ENCODE data around the gene MIDN.

MIDN gene

DNA sequence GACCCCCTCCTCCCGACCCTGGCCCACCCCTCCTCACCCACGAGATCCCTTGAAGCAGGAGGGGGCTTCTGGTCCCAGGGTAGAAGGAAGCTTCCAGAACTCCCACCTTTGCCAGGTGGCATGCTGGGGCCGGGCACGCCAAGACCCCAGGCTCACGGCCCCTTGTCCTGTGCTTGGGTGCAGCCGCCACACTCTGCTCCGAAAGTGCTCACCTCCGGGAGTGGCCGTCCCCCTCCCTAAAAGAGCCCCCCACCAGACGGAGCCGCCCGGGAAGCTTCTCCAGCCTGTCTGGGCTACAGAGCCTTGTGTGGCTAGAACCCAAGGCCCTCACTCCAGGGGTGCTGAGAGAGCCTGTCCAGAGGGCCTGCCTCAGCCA lies 35.5 kb downstream of the MIDN start:
- POLR2A ChIA-PET: interaction anchor here (1.0 to 3.3 kb wide), 5 partner anchors 9 to 32 kb away, joined by 3 to 25 read pairs (median 3); partner anchors contain the start of genes CIRBP and FAM174C
- CTCF ChIA-PET: interaction anchor here (0.6 to 1.7 kb wide), 4 partner anchors 18 to 609 kb away, joined by 3 to 7 read pairs (median 4); no protein-coding TSS in a partner anchor
- H3K4me3 ChIP-seq (ENCODE audit: low read depth, low read length): no peak overlapping the region
- H3K27ac ChIP-seq (ENCODE audit: extremely low read depth, low read depth, low read length): no peak overlapping the region
- peaks cover 5% of the 10 kb centered on the region for H3K4me1 ChIP-seq (ENCODE audit: control insufficient read depth, insufficient read depth, low read length)
- peaks cover 0 to 15% of the 10 kb centered on the region in 2 experiments; a peak in 1 of 3 replicates for H3K36me3 ChIP-seq (ENCODE audit: control insufficient read depth in 2 of 2, insufficient read depth in 1 of 2, low read length in 2 of 2)
- H3K9me3 ChIP-seq (ENCODE audit: control insufficient read depth, insufficient read depth, low read depth, low read length): no peaks in the 10 kb centered on the region
- TF ChIP-seq, protein P1, sequence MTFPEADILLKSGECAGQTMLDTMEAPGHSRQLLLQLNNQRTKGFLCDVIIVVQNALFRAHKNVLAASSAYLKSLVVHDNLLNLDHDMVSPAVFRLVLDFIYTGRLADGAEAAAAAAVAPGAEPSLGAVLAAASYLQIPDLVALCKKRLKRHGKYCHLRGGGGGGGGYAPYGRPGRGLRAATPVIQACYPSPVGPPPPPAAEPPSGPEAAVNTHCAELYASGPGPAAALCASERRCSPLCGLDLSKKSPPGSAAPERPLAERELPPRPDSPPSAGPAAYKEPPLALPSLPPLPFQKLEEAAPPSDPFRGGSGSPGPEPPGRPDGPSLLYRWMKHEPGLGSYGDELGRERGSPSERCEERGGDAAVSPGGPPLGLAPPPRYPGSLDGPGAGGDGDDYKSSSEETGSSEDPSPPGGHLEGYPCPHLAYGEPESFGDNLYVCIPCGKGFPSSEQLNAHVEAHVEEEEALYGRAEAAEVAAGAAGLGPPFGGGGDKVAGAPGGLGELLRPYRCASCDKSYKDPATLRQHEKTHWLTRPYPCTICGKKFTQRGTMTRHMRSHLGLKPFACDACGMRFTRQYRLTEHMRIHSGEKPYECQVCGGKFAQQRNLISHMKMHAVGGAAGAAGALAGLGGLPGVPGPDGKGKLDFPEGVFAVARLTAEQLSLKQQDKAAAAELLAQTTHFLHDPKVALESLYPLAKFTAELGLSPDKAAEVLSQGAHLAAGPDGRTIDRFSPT (tag by site-specific recombination; IDR thresholded peaks at IDR 0.05): no peak
- TF ChIP-seq OSR2 (tag by site-specific recombination; IDR thresholded peaks at IDR 0.05): no peak
- TF ChIP-seq ZNF629 (tag by site-specific recombination; IDR thresholded peaks at IDR 0.05): no peak
- no peak for TF ChIP-seq ZNF677 (tag by site-specific recombination; IDR thresholded peaks at IDR 0.05)
- TF ChIP-seq, protein P2, sequence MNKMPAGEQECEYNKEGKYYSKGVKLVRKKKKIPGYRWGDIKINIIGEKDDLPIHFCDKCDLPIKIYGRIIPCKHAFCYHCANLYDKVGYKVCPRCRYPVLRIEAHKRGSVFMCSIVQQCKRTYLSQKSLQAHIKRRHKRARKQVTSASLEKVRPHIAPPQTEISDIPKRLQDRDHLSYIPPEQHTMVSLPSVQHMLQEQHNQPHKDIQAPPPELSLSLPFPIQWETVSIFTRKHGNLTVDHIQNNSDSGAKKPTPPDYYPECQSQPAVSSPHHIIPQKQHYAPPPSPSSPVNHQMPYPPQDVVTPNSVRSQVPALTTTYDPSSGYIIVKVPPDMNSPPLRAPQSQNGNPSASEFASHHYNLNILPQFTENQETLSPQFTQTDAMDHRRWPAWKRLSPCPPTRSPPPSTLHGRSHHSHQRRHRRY (tag by site-specific recombination; IDR thresholded peaks at IDR 0.05): no peak
- TF ChIP-seq, protein P3, sequence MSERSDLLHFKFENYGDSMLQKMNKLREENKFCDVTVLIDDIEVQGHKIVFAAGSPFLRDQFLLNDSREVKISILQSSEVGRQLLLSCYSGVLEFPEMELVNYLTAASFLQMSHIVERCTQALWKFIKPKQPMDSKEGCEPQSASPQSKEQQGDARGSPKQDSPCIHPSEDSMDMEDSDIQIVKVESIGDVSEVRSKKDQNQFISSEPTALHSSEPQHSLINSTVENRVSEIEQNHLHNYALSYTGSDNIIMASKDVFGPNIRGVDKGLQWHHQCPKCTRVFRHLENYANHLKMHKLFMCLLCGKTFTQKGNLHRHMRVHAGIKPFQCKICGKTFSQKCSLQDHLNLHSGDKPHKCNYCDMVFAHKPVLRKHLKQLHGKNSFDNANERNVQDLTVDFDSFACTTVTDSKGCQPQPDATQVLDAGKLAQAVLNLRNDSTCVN (tag by site-specific recombination; optimal IDR thresholded peaks at IDR 0.05): no peak
- TF ChIP-seq, protein P4, sequence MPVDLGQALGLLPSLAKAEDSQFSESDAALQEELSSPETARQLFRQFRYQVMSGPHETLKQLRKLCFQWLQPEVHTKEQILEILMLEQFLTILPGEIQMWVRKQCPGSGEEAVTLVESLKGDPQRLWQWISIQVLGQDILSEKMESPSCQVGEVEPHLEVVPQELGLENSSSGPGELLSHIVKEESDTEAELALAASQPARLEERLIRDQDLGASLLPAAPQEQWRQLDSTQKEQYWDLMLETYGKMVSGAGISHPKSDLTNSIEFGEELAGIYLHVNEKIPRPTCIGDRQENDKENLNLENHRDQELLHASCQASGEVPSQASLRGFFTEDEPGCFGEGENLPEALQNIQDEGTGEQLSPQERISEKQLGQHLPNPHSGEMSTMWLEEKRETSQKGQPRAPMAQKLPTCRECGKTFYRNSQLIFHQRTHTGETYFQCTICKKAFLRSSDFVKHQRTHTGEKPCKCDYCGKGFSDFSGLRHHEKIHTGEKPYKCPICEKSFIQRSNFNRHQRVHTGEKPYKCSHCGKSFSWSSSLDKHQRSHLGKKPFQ (tag by site-specific recombination; IDR thresholded peaks at IDR 0.05): no peak
- TF ChIP-seq HOXD13 (CRISPR knock-in tag; IDR thresholded peaks at IDR 0.05; ENCODE audit: borderline replicate concordance): no peak
- no peak for TF ChIP-seq ZNF266 (tag by site-specific recombination; IDR thresholded peaks at IDR 0.05; ENCODE audit: low read depth)
- TF ChIP-seq, protein P5, sequence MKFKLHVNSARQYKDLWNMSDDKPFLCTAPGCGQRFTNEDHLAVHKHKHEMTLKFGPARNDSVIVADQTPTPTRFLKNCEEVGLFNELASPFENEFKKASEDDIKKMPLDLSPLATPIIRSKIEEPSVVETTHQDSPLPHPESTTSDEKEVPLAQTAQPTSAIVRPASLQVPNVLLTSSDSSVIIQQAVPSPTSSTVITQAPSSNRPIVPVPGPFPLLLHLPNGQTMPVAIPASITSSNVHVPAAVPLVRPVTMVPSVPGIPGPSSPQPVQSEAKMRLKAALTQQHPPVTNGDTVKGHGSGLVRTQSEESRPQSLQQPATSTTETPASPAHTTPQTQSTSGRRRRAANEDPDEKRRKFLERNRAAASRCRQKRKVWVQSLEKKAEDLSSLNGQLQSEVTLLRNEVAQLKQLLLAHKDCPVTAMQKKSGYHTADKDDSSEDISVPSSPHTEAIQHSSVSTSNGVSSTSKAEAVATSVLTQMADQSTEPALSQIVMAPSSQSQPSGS (tag by site-specific recombination; IDR thresholded peaks at IDR 0.05; ENCODE audit: low read depth): no peak
- no peak for TF ChIP-seq KLF10 (tag by site-specific recombination; IDR thresholded peaks at IDR 0.05)
- TF ChIP-seq ZNF140 (tag by site-specific recombination; IDR thresholded peaks at IDR 0.05): no peak
- TF ChIP-seq ZNF473 (tag by site-specific recombination; IDR thresholded peaks at IDR 0.05): no peak
- TF ChIP-seq ZNF664 (tag by site-specific recombination; IDR thresholded peaks at IDR 0.05): no peak
- TF ChIP-seq IKZF3 (tag by site-specific recombination; IDR thresholded peaks at IDR 0.05): no peak
- TF ChIP-seq, protein P6, sequence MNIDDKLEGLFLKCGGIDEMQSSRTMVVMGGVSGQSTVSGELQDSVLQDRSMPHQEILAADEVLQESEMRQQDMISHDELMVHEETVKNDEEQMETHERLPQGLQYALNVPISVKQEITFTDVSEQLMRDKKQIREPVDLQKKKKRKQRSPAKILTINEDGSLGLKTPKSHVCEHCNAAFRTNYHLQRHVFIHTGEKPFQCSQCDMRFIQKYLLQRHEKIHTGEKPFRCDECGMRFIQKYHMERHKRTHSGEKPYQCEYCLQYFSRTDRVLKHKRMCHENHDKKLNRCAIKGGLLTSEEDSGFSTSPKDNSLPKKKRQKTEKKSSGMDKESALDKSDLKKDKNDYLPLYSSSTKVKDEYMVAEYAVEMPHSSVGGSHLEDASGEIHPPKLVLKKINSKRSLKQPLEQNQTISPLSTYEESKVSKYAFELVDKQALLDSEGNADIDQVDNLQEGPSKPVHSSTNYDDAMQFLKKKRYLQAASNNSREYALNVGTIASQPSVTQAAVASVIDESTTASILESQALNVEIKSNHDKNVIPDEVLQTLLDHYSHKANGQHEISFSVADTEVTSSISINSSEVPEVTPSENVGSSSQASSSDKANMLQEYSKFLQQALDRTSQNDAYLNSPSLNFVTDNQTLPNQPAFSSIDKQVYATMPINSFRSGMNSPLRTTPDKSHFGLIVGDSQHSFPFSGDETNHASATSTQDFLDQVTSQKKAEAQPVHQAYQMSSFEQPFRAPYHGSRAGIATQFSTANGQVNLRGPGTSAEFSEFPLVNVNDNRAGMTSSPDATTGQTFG (tag by site-specific recombination; IDR thresholded peaks at IDR 0.05; ENCODE audit: borderline replicate concordance): no peak
- TF ChIP-seq ZNF560 (tag by site-specific recombination; IDR thresholded peaks at IDR 0.05; ENCODE audit: borderline replicate concordance): no peak
- no peak for TF ChIP-seq ZNF707 (tag by site-specific recombination; IDR thresholded peaks at IDR 0.05)
